ENCODE results near the gene MST1.

MST1 gene

DNA sequence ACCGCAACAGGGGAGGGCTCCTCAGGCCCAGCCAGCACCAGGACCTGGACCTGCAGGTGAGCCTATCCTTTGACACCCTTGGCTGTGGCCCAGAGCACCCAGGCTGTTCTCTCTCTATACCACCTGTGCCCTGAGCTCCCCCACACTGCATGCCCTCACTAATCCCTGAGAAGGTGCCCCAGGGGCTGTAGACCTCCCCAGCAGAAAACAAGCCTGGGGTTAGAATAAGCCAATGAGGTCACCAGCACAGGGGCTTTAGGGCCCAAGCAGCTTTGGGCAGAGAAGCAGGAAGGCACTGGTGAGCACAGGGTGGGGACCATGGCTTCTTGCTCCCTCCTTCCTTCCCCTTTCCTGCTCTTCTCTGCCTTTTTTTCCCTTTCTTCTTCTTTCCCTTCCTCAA lies 25.4 kb downstream of the MST1 start:
- no peak overlapping the region for H3K4me3 ChIP-seq (ENCODE audit: low read depth, low read length)
- TF ChIP-seq, protein P1, sequence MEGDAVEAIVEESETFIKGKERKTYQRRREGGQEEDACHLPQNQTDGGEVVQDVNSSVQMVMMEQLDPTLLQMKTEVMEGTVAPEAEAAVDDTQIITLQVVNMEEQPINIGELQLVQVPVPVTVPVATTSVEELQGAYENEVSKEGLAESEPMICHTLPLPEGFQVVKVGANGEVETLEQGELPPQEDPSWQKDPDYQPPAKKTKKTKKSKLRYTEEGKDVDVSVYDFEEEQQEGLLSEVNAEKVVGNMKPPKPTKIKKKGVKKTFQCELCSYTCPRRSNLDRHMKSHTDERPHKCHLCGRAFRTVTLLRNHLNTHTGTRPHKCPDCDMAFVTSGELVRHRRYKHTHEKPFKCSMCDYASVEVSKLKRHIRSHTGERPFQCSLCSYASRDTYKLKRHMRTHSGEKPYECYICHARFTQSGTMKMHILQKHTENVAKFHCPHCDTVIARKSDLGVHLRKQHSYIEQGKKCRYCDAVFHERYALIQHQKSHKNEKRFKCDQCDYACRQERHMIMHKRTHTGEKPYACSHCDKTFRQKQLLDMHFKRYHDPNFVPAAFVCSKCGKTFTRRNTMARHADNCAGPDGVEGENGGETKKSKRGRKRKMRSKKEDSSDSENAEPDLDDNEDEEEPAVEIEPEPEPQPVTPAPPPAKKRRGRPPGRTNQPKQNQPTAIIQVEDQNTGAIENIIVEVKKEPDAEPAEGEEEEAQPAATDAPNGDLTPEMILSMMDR (IDR thresholded peaks at IDR 0.05; ENCODE audit: control insufficient read depth, extremely low read depth, insufficient read depth), result no peak
- DNase-seq (ENCODE audit: low read depth), result no peak

DNA sequence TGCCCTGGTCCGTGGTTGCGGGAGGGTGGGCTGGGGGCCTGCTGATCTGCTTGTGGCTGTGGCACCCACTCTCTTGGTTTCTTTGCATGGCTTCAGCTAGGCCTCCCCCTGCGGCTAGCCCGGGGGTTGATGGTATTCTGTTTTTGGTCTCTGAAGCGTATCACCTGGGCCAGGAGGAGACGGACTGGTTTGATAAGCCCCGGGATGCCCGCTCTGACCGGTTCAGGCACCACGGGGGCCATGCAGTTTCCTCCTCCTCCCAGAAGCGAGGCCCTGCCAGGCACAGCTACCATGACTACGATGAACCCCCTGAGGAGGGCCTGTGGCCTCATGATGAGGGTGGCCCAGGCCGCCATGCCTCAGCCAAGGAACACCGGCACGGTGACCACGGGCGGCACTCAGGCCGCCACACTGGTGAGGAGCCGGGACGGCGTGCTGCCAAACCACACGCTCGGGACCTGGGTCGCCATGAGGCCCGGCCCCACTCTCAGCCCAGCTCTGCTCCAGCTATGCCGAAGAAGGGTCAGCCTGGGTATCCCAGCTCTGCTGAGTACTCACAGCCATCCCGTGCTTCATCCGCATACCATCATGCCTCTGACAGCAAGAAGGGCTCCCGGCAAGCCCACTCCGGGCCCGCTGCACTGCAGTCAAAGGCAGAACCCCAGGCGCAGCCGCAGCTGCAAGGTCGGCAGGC lies 26.4 kb downstream of the MST1 start:
- DNase-seq (ENCODE audit: low read depth), result no peak
- TF ChIP-seq, protein P1 (IDR thresholded peaks at IDR 0.05; ENCODE audit: control insufficient read depth, extremely low read depth, insufficient read depth), result no peak
- H3K4me3 ChIP-seq (ENCODE audit: low read depth, low read length), result no peak overlapping the region

GRCh38 chr3:49662021-49662420 lies 27.3 kb downstream of the MST1 start:
- no peak overlapping the region for H3K4me3 ChIP-seq (ENCODE audit: low read depth, low read length)
- TF ChIP-seq, protein P1 (IDR thresholded peaks at IDR 0.05; ENCODE audit: control insufficient read depth, extremely low read depth, insufficient read depth), result no peak
- DNase-seq (ENCODE audit: low read depth), result no peak

- TF ChIP-seq, protein P1 (IDR thresholded peaks at IDR 0.05; ENCODE audit: control insufficient read depth, extremely low read depth, insufficient read depth), result no peak
- no peak overlapping the region for H3K4me3 ChIP-seq (ENCODE audit: low read depth, low read length)
- no peak for DNase-seq (ENCODE audit: low read depth)
Measured at GRCh38 chr3:49661281-49661680, 28.0 kb downstream of the MST1 start.

GRCh38 chr3:49659756-49660155 lies 29.5 kb downstream of the MST1 start:
- DNase-seq (ENCODE audit: low read depth), result no peak
- TF ChIP-seq, protein P1 (IDR thresholded peaks at IDR 0.05; ENCODE audit: control insufficient read depth, extremely low read depth, insufficient read depth), result no peak
- no peak overlapping the region for H3K4me3 ChIP-seq (ENCODE audit: low read depth, low read length)

- no peak overlapping the region for H3K4me3 ChIP-seq (ENCODE audit: low read depth, low read length)
- DNase-seq (ENCODE audit: low read depth), result no peak
- TF ChIP-seq, protein P1 (IDR thresholded peaks at IDR 0.05; ENCODE audit: control insufficient read depth, extremely low read depth, insufficient read depth), result no peak
Measured at GRCh38 chr3:49658711-49659110, 30.6 kb downstream of the MST1 start.
